GM12878 (cell line): ENCODE measurements around the gene IL15. TPM values are rescaled to one million over a fixed set of nuclear protein-coding genes. Genes with fewer than 3 reads are reported as not detected.

ENCODE experiments used
- ATAC-seq: fragments of 200-7000 bp; cut with Tn5 transposase; 3 replicates; pipeline ENCODE4 v1.9.1; 2020; ENCODE audit warnings: mild to moderate bottlenecking, moderate library complexity
- BruUV-seq: library from RNA; stranded (reverse); fragments of 400-500 nt; replicated peaks from 2 replicates; lab custom pipeline; 2021; lab: Mats Ljungman, UMichigan
- CTCF ChIA-PET: fragments of 300-600 bp; sonication (Branson Sonifier 250); formaldehyde crosslinking; extraction: SDS; loops from one replicate; lab custom pipeline; 2021; ENCODE audit warnings: inconsistent platforms; lab: Yijun Ruan, JAX
- POLR2A ChIA-PET: fragments of 350-600 bp; formaldehyde crosslinking; extraction: SDS; loops from one replicate; lab custom pipeline; 2021; ENCODE audit warnings: inconsistent platforms; lab: Charles Lee
- RAD21 ChIA-PET: fragments of 300-600 bp; sonication (Branson Sonifier 250); formaldehyde crosslinking; loops from one replicate; lab custom pipeline; 2023; ENCODE audit warnings: antibody characterized with exemption; ENCODE audit not compliant: unreplicated experiment; lab: Charles Lee
- SMC1A ChIA-PET: fragments of 300-600 bp; sonication (Branson Sonifier 250); formaldehyde crosslinking; loops from one replicate; lab custom pipeline; 2023; ENCODE audit not compliant: unreplicated experiment, uncharacterized antibody; lab: Charles Lee
- DNase-seq: peaks from one replicate; pipeline ENCODE4 v3.0.0-alpha.2; 2011; ENCODE audit warnings: low read depth, low spot score
- FAIRE-seq: peaks from 3 replicates; lab custom pipeline; 2011; peaks lifted over from hg19 to GRCh38; lab: Jason Lieb, UNC
- H2AFZ ChIP-seq: 2 replicates; pipeline ENCODE4 v1.6.0; 2011; ENCODE audit warnings: low read depth, low read length, control low read depth; ENCODE audit not compliant: control insufficient read depth
- H3K27ac ChIP-seq: 2 replicates; pipeline ENCODE4 v1.5.1; 2011; ENCODE audit warnings: control low read depth; ENCODE audit not compliant: control insufficient read depth, insufficient read depth
- H3K27me3 ChIP-seq, 2 experiments: replicated peaks in 1 of 2; 2 replicates each; pipeline versions ENCODE4 v1.6.0 to v1.6.1; 2011; ENCODE audit warnings: low read length in 1 of 2; ENCODE audit not compliant: control insufficient read depth in 2 of 2, insufficient read depth in 2 of 2
- H3K36me3 ChIP-seq, 2 experiments: 2 replicates each; pipeline ENCODE4 v1.5.1; 2011; ENCODE audit warnings: low read length in 1 of 2; ENCODE audit not compliant: control insufficient read depth in 2 of 2, insufficient read depth in 2 of 2
- H3K4me1 ChIP-seq: 2 replicates; pipeline ENCODE4 v1.6.1; 2011; ENCODE audit warnings: mild to moderate bottlenecking, low read length, moderate library complexity, mixed read lengths; ENCODE audit not compliant: control insufficient read depth, insufficient read depth
- H3K4me2 ChIP-seq: 2 replicates; pipeline ENCODE4 v1.6.0; 2011; ENCODE audit warnings: control low read depth; ENCODE audit not compliant: control insufficient read depth, insufficient read depth
- H3K4me3 ChIP-seq: fragments of 200-600 bp; sonication (generic); 2 replicates; pipeline ENCODE4 v1.5.1; 2016
- H3K79me2 ChIP-seq: 2 replicates; pipeline ENCODE4 v1.6.0; 2011; ENCODE audit warnings: low read length; ENCODE audit not compliant: control insufficient read depth, insufficient read depth
- H3K9ac ChIP-seq: 2 replicates; pipeline ENCODE4 v1.8.0; 2011; ENCODE audit warnings: low read length, control low read depth, mixed read lengths; ENCODE audit not compliant: control insufficient read depth, insufficient read depth
- H3K9me3 ChIP-seq: replicated peaks from 3 replicates; pipeline ENCODE4 v1.5.1; 2011; ENCODE audit warnings: mild to moderate bottlenecking, low read length; ENCODE audit not compliant: control insufficient read depth, insufficient read depth
- H4K20me1 ChIP-seq: 2 replicates; pipeline ENCODE4 v1.6.0; 2011; ENCODE audit not compliant: control insufficient read depth, insufficient read depth
- ASH2L ChIP-seq: fragments of 300-600, 200-600 bp; sonication (generic); IDR thresholded peaks from 2 replicates; pipeline ENCODE4 v1.6.1; 2017; ENCODE audit warnings: low read depth, mild to moderate bottlenecking, borderline replicate concordance
- BHLHE40 ChIP-seq, 2 experiments: fragments of 450-650 bp in 1 of 2; IDR thresholded peaks; 2 replicates each; pipeline ENCODE4 v1.6.1; 2011 to 2017; ENCODE audit warnings: low read depth in 2 of 2, borderline replicate concordance in 1 of 2, improper control_type of control experiment in 1 of 2, low read length in 1 of 2, mild to moderate bottlenecking in 1 of 2
- CBX3 ChIP-seq: fragments of 200-600 bp; sonication (generic); IDR thresholded peaks from 2 replicates; pipeline ENCODE4 v1.6.1; 2016; ENCODE audit warnings: low read depth, borderline replicate concordance
- LARP7 ChIP-seq: fragments of 450-650 bp; IDR thresholded peaks from 2 replicates; pipeline ENCODE4 v1.6.1; 2017; ENCODE audit warnings: mild to moderate bottlenecking
- WRNIP1 ChIP-seq: IDR thresholded peaks from 2 replicates; pipeline ENCODE4 v1.6.1; 2011; ENCODE audit warnings: low read depth, low read length, improper control_type of control experiment, borderline replicate concordance
- WGBS: methylation state at CpG from one replicate; pipeline ENCODE4 v1.1.6; 2016; ENCODE audit warnings: low lambda C conversion rate; ENCODE audit not compliant: insufficient replicate concordance, insufficient coverage; ENCODE audit errors: missing lambda C conversion rate; 5-methylcytosine and 5-hydroxymethylcytosine counted together
- in situ Hi-C: fragments of 300-500 bp; cut with MboI; formaldehyde crosslinking; loops from 9 replicates; pipeline ENCODE4 v1.14.3; 2018; ENCODE audit warnings: mixed read lengths
- intact Hi-C: fragments of 100-400 bp; cut with micrococcal nuclease; formaldehyde crosslinking; loops from one replicate; pipeline ENCODE4 v1.14.2; 2022; ENCODE audit not compliant: unreplicated experiment
- polyA plus RNA-seq, 11 experiments: library from polyadenylated mRNA; depleted of rRNA in 4 of 11; unstranded in 6 of 11; stranded (reverse) in 5 of 11; fragments of >200 nt; fragmentation: Nextera tagmentation in 4 of 11; fragmentation: Illumina TruSeq in 1 of 11; extraction: Ambion mirVana in 4 of 11; extraction: Trizol in 1 of 11; gene quantifications; 1 replicate in 1 of 11; 2 replicates in 10 of 11; pipeline versions ENCODE4 v1.2.1 to v1.2.3, GENCODE V29; 2011 to 2016; ENCODE audit warnings: inconsistent platforms in 2 of 11, missing spikeins in 2 of 11, low read depth in 1 of 11
- total RNA-seq, 4 experiments: library from RNA; depleted of rRNA in 3 of 4; stranded (reverse); fragments of >200 nt in 3 of 4; fragmentation: Illumina TruSeq in 1 of 4; extraction: Trizol in 1 of 4; gene quantifications; 2 replicates each; pipeline versions ENCODE4 v1.2.1 to v1.2.3, GENCODE V29; 2013 to 2021
- TF ChIP-seq, protein P1 (sequence below): fragments of 450-650 bp; IDR thresholded peaks from 2 replicates; pipeline ENCODE4 v1.6.1; 2017; ENCODE audit warnings: mild to moderate bottlenecking, moderate library complexity
- TF ChIP-seq, protein P2 (sequence below): fragments of 450-650 bp; conservative IDR thresholded peaks from 2 replicates; pipeline ENCODE4 v1.6.1; 2017; ENCODE audit warnings: mild to moderate bottlenecking, moderate library complexity
- TF ChIP-seq, protein P3 (sequence below): fragments of 450-650 bp; IDR thresholded peaks from 2 replicates; pipeline ENCODE4 v1.6.1; 2018; ENCODE audit warnings: borderline replicate concordance, mild to moderate bottlenecking; ENCODE audit not compliant: partially characterized antibody

Gene IL15
- total and polyA plus RNA-seq, 10 of the 15 experiments (the other 5 are each of a cell fraction or from before 2014, with no cell fraction given) = 6.0 to 11.4 (median 8.2) TPM

DNA sequence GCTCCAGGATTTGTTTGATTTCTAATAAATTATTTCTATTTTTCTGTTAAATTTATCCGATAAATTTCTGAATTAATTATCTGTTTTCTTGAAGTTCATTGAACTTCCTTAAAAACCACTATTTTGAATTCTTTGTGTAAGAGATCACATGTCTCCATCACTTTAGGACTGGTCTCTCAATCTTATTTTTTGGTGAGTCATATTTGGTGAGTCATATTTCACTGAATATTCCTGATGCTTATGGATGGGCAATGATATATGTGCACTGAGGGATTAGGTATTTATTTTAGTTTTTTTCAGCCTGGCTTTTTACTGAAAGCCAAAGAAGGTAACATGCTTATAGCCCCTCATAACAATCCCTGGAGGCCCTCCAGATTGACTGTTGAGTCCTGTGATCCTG lies 48.5 kb upstream of the IL15 start:
- TF ChIP-seq BHLHE40 (IDR thresholded peaks at IDR 0.05; ENCODE audit: borderline replicate concordance in 1 of 2, low read depth in 2 of 2, low read length in 1 of 2) = no peak
- no peak for FAIRE-seq
- H3K4me2 ChIP-seq = no peak overlapping the region
- no peaks in the 10 kb centered on the region for H4K20me1 ChIP-seq
- in situ Hi-C loops = no loop called here
- RAD21 ChIA-PET = no interaction called here
- no TSS peak for BruUV-seq
- no peak overlapping the region for H3K27ac ChIP-seq
- no peaks in the 10 kb centered on the region for H3K9me3 ChIP-seq
- intact Hi-C loops = no loop called here
- H3K27me3 ChIP-seq = no peaks in the 10 kb centered on the region
- no peak for DNase-seq
- no peak overlapping the region for H3K9ac ChIP-seq
- H3K4me1 ChIP-seq = no peaks in the 10 kb centered on the region
- no peaks in the 10 kb centered on the region for H3K79me2 ChIP-seq
- CTCF ChIA-PET = no interaction called here
- H3K4me3 ChIP-seq = no peak overlapping the region
- 68% methylated on average over 1 of the region's 1 CpG for WGBS
- H3K36me3 ChIP-seq = no peaks in the 10 kb centered on the region
- SMC1A ChIA-PET = no interaction called here
- no peak overlapping the region for H2AFZ ChIP-seq
- ATAC-seq = no peak
- POLR2A ChIA-PET = no interaction called here

DNA sequence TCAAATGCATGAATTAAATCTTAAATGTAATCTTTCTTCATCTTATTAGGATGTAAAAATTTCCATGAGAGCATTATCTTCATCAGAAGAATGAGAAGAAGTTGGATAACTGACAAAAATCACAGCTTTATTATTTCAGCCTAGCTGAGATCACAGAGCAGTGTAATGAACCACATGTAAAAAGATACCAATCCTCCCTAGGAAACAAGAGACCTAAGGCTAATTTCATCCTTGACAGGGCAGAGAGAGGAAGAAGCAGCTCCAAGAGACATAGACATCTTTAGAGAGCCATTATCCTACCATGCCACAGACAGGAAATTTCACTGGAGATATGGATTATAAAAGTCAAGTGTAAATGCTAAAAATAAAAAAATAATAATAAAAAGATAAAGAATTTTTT lies 40.9 kb upstream of the IL15 start:
- ATAC-seq (no peak), DNase-seq (no peak), FAIRE-seq (no peak)
- no peaks in the 10 kb centered on the region for H3K27me3 ChIP-seq
- no peaks in the 10 kb centered on the region for H3K36me3 ChIP-seq
- no peak overlapping the region for H3K9ac ChIP-seq
- H4K20me1 ChIP-seq = no peaks in the 10 kb centered on the region
- ChIA-PET POLR2A (no interaction called here), RAD21 (no interaction called here), SMC1A (interaction anchor here (1.1 kb wide), 1 partner anchor 28 kb away, joined by 3 read pairs; no protein-coding TSS in a partner anchor), CTCF (interaction anchor here (0.9 kb wide), 1 partner anchor 13 kb away, joined by 3 read pairs; no protein-coding TSS in a partner anchor)
- no TSS peak for BruUV-seq
- H3K4me3 ChIP-seq = no peak overlapping the region
- H3K9me3 ChIP-seq = no peaks in the 10 kb centered on the region
- H2AFZ ChIP-seq = no peak overlapping the region
- no peak for TF ChIP-seq CBX3
- TF ChIP-seq WRNIP1 = no peak
- TF ChIP-seq ASH2L = no peak
- TF ChIP-seq, protein P1, sequence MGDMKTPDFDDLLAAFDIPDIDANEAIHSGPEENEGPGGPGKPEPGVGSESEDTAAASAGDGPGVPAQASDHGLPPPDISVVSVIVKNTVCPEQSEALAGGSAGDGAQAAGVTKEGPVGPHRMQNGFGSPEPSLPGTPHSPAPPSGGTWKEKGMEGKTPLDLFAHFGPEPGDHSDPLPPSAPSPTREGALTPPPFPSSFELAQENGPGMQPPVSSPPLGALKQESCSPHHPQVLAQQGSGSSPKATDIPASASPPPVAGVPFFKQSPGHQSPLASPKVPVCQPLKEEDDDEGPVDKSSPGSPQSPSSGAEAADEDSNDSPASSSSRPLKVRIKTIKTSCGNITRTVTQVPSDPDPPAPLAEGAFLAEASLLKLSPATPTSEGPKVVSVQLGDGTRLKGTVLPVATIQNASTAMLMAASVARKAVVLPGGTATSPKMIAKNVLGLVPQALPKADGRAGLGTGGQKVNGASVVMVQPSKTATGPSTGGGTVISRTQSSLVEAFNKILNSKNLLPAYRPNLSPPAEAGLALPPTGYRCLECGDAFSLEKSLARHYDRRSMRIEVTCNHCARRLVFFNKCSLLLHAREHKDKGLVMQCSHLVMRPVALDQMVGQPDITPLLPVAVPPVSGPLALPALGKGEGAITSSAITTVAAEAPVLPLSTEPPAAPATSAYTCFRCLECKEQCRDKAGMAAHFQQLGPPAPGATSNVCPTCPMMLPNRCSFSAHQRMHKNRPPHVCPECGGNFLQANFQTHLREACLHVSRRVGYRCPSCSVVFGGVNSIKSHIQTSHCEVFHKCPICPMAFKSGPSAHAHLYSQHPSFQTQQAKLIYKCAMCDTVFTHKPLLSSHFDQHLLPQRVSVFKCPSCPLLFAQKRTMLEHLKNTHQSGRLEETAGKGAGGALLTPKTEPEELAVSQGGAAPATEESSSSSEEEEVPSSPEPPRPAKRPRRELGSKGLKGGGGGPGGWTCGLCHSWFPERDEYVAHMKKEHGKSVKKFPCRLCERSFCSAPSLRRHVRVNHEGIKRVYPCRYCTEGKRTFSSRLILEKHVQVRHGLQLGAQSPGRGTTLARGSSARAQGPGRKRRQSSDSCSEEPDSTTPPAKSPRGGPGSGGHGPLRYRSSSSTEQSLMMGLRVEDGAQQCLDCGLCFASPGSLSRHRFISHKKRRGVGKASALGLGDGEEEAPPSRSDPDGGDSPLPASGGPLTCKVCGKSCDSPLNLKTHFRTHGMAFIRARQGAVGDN = no peak
- TF ChIP-seq, protein P2, sequence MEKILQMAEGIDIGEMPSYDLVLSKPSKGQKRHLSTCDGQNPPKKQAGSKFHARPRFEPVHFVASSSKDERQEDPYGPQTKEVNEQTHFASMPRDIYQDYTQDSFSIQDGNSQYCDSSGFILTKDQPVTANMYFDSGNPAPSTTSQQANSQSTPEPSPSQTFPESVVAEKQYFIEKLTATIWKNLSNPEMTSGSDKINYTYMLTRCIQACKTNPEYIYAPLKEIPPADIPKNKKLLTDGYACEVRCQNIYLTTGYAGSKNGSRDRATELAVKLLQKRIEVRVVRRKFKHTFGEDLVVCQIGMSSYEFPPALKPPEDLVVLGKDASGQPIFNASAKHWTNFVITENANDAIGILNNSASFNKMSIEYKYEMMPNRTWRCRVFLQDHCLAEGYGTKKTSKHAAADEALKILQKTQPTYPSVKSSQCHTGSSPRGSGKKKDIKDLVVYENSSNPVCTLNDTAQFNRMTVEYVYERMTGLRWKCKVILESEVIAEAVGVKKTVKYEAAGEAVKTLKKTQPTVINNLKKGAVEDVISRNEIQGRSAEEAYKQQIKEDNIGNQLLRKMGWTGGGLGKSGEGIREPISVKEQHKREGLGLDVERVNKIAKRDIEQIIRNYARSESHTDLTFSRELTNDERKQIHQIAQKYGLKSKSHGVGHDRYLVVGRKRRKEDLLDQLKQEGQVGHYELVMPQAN = no peak
- TF ChIP-seq, protein P3, sequence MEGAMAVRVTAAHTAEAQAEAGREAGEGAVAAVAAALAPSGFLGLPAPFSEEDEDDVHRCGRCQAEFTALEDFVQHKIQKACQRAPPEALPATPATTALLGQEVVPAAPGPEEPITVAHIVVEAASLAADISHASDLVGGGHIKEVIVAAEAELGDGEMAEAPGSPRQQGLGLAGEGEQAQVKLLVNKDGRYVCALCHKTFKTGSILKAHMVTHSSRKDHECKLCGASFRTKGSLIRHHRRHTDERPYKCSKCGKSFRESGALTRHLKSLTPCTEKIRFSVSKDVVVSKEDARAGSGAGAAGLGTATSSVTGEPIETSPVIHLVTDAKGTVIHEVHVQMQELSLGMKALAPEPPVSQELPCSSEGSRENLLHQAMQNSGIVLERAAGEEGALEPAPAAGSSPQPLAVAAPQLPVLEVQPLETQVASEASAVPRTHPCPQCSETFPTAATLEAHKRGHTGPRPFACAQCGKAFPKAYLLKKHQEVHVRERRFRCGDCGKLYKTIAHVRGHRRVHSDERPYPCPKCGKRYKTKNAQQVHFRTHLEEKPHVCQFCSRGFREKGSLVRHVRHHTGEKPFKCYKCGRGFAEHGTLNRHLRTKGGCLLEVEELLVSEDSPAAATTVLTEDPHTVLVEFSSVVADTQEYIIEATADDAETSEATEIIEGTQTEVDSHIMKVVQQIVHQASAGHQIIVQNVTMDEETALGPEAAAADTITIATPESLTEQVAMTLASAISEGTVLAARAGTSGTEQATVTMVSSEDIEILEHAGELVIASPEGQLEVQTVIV = no peak
- no peak for TF ChIP-seq LARP7
- no peaks in the 10 kb centered on the region for H3K4me1 ChIP-seq
- intact Hi-C loops = no loop called here
- in situ Hi-C loops = no loop called here
- H3K79me2 ChIP-seq = no peaks in the 10 kb centered on the region
- no peak overlapping the region for H3K27ac ChIP-seq
- H3K4me2 ChIP-seq = no peak overlapping the region
